Activated CD4-positive, alpha-beta T cell treated with anti-CD3 and anti-CD28 coated beads for 1 hour (primary cell): ENCODE data around the gene KLRC1.
"Not testable (repeated sequence)": the region's sequence is repeated elsewhere in the genome, so short reads cannot be mapped to it uniquely, and the experiment has no call there.

ENCODE experiments used
- DNase-seq: peaks from one replicate; pipeline ENCODE4 v3.0.0-alpha.2; 2020

Gene KLRC1

GRCh38 chr12:10409392-10409791 is 43.8 kb downstream of the KLRC1 start, which contains the start of gene KLRC4:
Gene KLRC4 (minus strand): TSS chr12:10409757. CDS start chr12:10409575, 182 bp downstream.
- DNase-seq = no peak

- DNase-seq = no peak
Measured at GRCh38 chr12:10408842-10409241, 44.3 kb downstream of the KLRC1 start.

GRCh38 chr12:10406725-10407124 is 46.5 kb downstream of the KLRC1 start:
- DNase-seq = no peak

GRCh38 chr12:10405294-10405693 is 47.9 kb downstream of the KLRC1 start:
- DNase-seq = no peak

- DNase-seq = no peak
Measured at GRCh38 chr12:10404798-10405197, 48.4 kb downstream of the KLRC1 start.

GRCh38 chr12:10400829-10401228 is 52.3 kb downstream of the KLRC1 start:
- DNase-seq = no peak

GRCh38 chr12:10398168-10398567 is 55.0 kb downstream of the KLRC1 start:
- no peak for DNase-seq

- no peak for DNase-seq
Measured at GRCh38 chr12:10397296-10397695, 55.9 kb downstream of the KLRC1 start.

- not testable (repeated sequence) for DNase-seq
Measured at GRCh38 chr12:10396176-10396575, 57.0 kb downstream of the KLRC1 start.
